Measurements from ENCODE around the gene NAA20.

The NAA20 gene

GRCh38 chr20:20079102-20079784, 62.1 kb downstream of the NAA20 start:
- FAIRE-seq = no peak
